GM12891 (cell line): ENCODE results near the gene GSTO2.
"Not testable (repeated sequence)": the region's sequence is repeated elsewhere in the genome, so short reads cannot be mapped to it uniquely, and the experiment has no call there.

ENCODE experiments used
- DNase-seq: peaks from one replicate; pipeline ENCODE4 v3.0.0; 2011; ENCODE audit warnings: low spot score; ENCODE audit not compliant: insufficient read length
- FAIRE-seq: peaks from 2 replicates; lab custom pipeline; 2011; peaks lifted over from hg19 to GRCh38; lab: Jason Lieb, UNC
- PAX5 ChIP-seq: IDR thresholded peaks from 2 replicates; pipeline ENCODE4 v1.6.1; 2011; ENCODE audit warnings: low read length, moderate library complexity, mild to moderate bottlenecking; ENCODE audit not compliant: insufficient read depth, severe bottlenecking
- POLR2A ChIP-seq: IDR thresholded peaks from 2 replicates; pipeline ENCODE4 v1.6.1; 2011; ENCODE audit warnings: low read depth, low read length, control low read depth
- POLR2AphosphoS5 ChIP-seq: IDR thresholded peaks from 2 replicates; pipeline ENCODE4 v1.6.1; 2011; ENCODE audit warnings: low read depth, low read length, control low read depth
- POU2F2 ChIP-seq: IDR thresholded peaks from 2 replicates; pipeline ENCODE4 v1.6.1; 2011; ENCODE audit warnings: low read depth, mild to moderate bottlenecking, control low read depth, low read length, moderate library complexity
- SPI1 ChIP-seq: IDR thresholded peaks from 2 replicates; pipeline ENCODE4 v1.6.1; 2011; ENCODE audit warnings: low read depth, low read length, control low read depth
- TAF1 ChIP-seq: IDR thresholded peaks from 2 replicates; pipeline ENCODE4 v1.6.1; 2011; ENCODE audit warnings: low read depth, low read length, control low read depth

GSTO2 gene

DNA sequence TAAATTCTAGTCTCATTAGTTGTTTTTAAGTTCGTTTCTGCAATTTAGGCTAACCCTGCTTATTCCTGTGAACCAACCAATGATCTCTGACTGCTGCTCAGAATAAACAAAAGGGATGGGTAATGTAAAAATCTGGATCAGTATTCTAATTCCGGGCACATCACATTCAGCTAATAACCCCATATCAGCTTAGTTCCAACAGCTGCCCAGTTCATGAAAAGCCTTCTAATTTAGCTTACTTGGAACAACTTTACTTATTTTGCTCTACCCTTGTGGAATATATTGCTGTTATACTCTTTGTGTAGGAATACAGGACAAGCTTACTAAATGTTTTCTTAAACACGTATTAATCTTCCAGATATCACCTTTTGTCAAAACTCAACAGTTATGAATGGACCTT, 33.2 kb upstream of the GSTO2 start:
- TF ChIP-seq POLR2AphosphoS5: no peak
- TF ChIP-seq SPI1: no peak
- DNase-seq: no peak
- no peak for FAIRE-seq

DNA sequence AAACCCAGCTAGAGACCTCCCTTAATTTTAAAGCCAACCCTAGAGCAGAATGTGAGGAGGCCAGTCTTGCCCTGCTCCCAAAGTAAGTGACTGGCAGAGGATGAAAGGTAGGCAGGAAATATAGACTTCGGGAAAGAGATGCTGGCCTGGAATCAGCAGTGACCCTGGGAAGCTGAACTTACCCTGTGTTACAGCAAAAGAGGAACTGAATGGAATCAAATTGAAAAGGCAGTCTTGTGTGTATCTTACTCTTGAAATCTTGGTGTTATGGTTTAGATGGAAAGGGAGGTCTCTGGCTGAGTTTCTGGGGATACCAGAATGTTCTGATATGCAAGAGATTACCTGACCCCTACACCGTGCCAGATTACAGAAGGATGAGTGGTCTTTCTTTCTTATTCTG, 28.9 kb upstream of the GSTO2 start:
- FAIRE-seq (no peak), DNase-seq (no peak)
- TF ChIP-seq TAF1: no peak
- TF ChIP-seq POU2F2: no peak
- no peak for TF ChIP-seq POLR2AphosphoS5
- TF ChIP-seq SPI1: peak; percentile 59
- no peak for TF ChIP-seq POLR2A
- TF ChIP-seq PAX5: no peak

DNA sequence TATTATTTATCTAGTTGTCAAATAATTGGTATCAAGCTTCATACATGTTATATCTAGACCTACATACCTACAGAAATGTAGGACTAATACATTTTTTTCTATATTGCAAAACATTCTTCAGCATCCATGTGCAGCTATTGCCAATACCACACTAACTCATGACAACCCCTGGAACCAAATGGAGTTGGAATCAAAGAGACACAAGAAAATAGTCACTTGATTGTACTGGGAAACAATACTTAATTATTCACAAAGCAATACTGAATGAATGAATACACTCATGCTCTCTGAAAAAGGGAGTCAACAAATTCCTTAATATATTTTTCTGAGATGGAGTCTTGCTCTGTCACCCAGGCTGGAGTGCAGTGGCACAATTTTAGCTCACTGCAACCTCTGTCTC, 26.4 kb upstream of the GSTO2 start:
- DNase-seq: no peak

DNA sequence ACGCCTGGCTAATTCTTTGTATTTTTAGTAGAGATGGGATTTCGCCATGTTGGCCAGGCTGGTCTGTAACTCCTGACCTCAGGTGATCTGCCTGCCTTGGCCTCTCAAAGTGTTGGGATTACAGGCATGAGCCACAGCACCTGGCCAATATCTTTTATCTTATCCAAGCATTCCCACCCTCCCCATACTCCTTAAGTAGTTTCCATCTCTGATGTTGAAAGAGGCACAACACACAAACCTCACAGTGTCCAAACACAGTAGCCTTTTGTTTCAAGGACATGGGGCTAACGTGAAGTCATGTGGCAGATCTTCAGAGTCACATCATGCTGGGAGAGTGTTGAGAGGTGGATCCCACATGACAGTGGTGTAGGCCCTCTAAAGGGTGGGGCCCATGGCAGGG, 26.0 kb upstream of the GSTO2 start:
- not testable (repeated sequence) for DNase-seq, FAIRE-seq

More for the DNA sequence above, 26.4 kb upstream of the GSTO2 start:
- TF ChIP-seq SPI1: no peak
- TF ChIP-seq TAF1: no peak
- no peak for TF ChIP-seq POLR2AphosphoS5
- TF ChIP-seq POLR2A: no peak
- no peak for TF ChIP-seq POU2F2
- TF ChIP-seq PAX5: no peak
- FAIRE-seq: no peak

DNA sequence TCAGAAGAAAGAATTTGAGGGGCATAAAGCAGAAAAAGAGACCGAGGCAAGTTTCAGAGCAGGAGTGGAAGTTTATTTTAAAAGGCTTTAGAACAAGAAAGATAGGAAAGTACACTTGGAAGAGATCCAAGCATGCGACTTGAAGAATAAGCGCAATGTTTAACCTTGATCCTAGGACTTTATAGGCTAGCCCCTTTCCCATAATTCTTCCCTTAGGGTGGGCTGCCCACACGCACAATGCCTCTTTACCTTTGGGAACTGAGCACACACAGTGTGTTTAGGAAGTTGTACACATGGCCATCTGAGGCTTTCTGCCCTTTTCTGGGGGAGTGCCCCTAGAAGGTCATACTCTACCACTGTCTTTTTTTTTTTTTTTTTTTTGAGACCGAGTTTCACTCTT, 25.5 kb upstream of the GSTO2 start:
- DNase-seq (no peak), FAIRE-seq (no peak)
- TF ChIP-seq SPI1 (no peak), POLR2AphosphoS5 (no peak), POLR2A (no peak), TAF1 (no peak), PAX5 (no peak), POU2F2 (no peak)

DNA sequence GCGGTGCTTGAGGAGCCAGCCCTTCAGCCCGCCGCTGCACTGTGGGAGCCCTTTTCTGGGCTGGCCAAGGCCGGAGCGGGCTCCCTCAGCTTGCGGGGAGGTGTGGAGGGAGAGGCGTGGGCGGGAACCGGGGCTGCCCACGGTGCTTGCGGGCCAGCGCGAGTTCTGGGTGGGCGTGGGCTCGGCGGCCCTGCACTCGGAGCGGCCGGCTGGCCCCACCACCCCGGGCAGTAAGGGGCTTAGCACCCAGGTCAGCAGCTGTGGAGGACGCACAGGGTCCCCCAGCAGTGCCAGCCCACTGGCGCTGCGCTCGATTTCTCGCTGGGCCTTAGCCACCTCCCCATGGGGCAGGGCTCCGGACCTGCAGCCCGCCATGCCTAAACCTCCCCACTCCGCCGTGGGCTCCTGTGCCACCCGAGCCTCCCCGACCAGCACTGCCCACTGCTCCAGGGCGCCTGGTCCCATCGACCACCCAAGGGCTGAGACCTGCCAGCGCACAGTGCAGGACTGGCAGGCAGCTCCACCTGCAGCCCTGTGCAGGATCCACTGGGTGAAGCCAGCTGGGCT, 23.8 kb upstream of the GSTO2 start:
- DNase-seq: no peak
- FAIRE-seq: no peak
- TF ChIP-seq SPI1 (no peak), POU2F2 (no peak), POLR2A (no peak), POLR2AphosphoS5 (no peak), TAF1 (no peak), PAX5 (no peak)

DNA sequence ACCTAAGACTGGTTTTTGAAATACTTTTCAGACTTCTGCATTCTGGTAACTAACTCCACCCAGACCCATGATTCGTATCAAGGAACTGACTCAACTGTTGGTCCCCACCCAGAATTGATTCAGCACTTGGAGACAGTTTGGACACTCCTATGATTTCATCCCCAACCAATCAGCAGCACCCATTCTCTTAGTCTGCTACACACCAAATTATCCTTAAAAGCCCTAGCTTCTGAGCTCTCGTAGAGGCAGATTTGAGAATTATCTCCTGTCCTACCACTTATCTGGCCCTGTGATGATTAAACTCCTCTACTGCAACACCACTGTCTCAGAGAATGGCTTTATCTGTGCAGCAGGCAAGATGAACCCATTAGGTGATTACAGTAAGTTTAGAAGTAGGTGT, 22.0 kb upstream of the GSTO2 start:
- DNase-seq: no peak
- FAIRE-seq: no peak
- TF ChIP-seq PAX5: no peak
- TF ChIP-seq TAF1: no peak
- no peak for TF ChIP-seq POLR2AphosphoS5
- TF ChIP-seq SPI1: no peak
- no peak for TF ChIP-seq POLR2A

DNA sequence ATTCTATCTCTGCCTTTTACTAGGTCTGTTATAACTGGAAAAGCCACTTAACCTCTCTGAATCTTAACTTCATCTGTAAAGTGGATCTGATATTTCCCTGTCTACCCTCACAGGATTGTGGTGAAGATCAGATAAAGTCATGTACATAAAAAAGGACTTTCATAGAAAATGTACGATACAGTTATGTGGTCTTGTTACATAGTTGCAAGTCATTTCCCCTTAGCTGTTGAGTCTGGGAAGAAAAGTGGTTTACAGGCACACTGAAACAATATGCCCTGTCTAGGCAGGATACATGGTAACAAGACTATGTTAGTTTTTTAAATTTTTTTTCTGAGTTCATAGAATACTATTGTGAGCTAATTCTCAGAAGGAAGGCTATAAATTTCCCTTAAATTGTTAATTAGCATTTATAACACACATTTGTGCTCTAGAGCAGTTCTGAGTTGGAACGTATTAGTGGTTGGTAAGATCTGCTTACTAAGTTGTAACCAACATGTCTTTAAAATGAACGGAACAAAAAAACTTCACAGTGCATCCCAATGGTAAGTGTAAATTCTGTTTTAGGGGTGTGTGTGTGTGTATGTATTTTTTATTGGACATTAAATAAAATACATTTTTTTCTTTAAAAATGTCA, 21.4 kb upstream of the GSTO2 start:
- FAIRE-seq (no peak), DNase-seq (no peak)
- TF ChIP-seq POLR2AphosphoS5 (no peak), SPI1 (no peak), PAX5 (no peak), POLR2A (no peak), TAF1 (no peak), POU2F2 (no peak)

DNA sequence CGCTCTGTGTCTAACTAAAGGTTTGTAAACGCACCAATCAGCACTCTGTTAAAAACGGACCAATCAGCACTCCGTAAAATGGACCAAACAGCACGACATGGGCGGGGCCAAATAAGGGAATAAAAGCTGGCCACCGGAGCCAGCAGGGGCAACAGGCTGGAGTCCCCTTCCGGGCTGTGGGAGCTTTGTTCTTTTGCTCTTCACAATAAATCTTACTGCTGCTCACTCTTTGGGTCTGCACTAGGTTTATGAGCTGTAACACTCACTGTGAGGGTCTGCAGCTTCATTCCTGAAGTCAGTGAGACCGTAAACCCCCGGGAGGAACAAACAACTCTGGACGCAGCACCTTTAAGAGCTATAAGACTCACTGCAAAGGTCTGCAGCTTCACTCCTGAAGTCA, 20.1 kb upstream of the GSTO2 start:
- DNase-seq, FAIRE-seq: not testable (repeated sequence)

DNA sequence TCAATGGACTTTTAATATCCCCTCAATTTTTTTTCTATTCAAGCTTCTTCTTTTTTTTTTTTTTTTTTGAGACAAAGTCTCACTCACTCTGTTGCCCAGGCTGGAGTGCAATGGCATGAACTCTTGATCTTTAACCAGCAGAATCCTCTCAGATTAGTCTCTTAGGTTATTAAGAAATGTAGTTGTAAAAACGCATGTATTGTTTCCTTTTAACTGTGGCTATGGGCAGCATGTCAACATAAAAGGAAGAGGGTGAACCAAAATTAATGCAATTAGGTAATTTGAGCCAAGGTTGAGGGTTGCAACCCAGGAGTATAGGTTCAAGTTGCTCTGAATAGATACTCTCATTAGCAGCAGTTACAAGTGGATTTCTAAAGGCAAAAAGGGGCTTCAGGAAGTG, 18.6 kb upstream of the GSTO2 start:
- TF ChIP-seq POLR2A (no peak), PAX5 (no peak), SPI1 (no peak), POLR2AphosphoS5 (no peak), TAF1 (no peak), POU2F2 (no peak)
- DNase-seq (no peak), FAIRE-seq (no peak)

DNA sequence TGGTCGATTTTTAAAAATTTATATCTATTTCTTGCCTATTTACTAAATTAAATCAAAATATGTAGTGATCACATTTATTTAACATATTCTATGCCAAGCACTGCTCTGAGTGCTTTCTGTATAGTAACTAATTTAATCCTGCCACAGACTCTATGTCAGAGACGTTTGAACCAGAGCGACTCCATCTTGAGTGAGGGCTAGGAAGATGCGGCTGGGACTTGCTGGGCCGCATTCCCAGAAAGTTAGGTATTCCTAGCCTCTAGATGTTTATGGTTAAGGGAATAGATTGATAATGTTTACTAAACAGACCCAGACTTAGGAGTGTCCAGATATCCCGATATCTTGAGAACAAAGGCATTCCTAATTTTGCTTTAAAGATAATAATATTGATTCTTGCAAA, 17.5 kb upstream of the GSTO2 start:
- DNase-seq: no peak
- TF ChIP-seq TAF1 (no peak), POU2F2 (no peak), SPI1 (no peak), POLR2A (no peak), POLR2AphosphoS5 (no peak), PAX5 (no peak)

More for the DNA sequence above, 17.5 kb upstream of the GSTO2 start:
- FAIRE-seq: no peak
